Measurements from ENCODE around the gene DSTN. TPM values are rescaled to one million over a fixed set of nuclear protein-coding genes. Genes with fewer than 3 reads are reported as not detected.

DSTN gene
- total RNA-seq, 1 experiment from 2014 or later = 9.5 TPM

- H3K4me3 ChIP-seq (ENCODE audit: low read length) = no peak overlapping the region
- H3K27me3 ChIP-seq (ENCODE audit: low read length) = no peaks in the 10 kb centered on the region
- H3K9ac ChIP-seq (ENCODE audit: low read length) = no peak overlapping the region
- no peak overlapping the region for H3K27ac ChIP-seq (ENCODE audit: low read length)
- H3K79me2 ChIP-seq (ENCODE audit: low read length) = no peaks in the 10 kb centered on the region
- no peaks in the 10 kb centered on the region for H3K36me3 ChIP-seq (ENCODE audit: insufficient read depth, low read length)
- no peak overlapping the region for H2AFZ ChIP-seq (ENCODE audit: low read length)
- H4K20me1 ChIP-seq (ENCODE audit: insufficient read depth, low read depth, low read length) = peaks cover 29% of the 10 kb centered on the region; the same call in 1 of the 2 replicates
- H3K9me2 ChIP-seq (replicated peaks; ENCODE audit: insufficient read depth, low read length) = no peaks in the 10 kb centered on the region
- H3K4me1 ChIP-seq (ENCODE audit: low read length) = no peaks in the 10 kb centered on the region
- DNase-seq = no peak
- no peak overlapping the region for H3K4me2 ChIP-seq (ENCODE audit: low read depth, low read length, poor library complexity, severe bottlenecking)
- H3K9me3 ChIP-seq (ENCODE audit: low read length) = no peaks in the 10 kb centered on the region
Measured at GRCh38 chr20:17651760-17652388, 82.0 kb downstream of the DSTN start.

- H3K9me2 ChIP-seq (replicated peaks; ENCODE audit: insufficient read depth, low read length) = no peaks in the 10 kb centered on the region
- no peak overlapping the region for H3K9ac ChIP-seq (ENCODE audit: low read length)
- H3K9me3 ChIP-seq (ENCODE audit: low read length) = no peaks in the 10 kb centered on the region
- no peak overlapping the region for H2AFZ ChIP-seq (ENCODE audit: low read length)
- no peaks in the 10 kb centered on the region for H3K4me1 ChIP-seq (ENCODE audit: low read length)
- H3K4me3 ChIP-seq (ENCODE audit: low read length) = no peak overlapping the region
- no peaks in the 10 kb centered on the region for H3K36me3 ChIP-seq (ENCODE audit: insufficient read depth, low read length)
- H4K20me1 ChIP-seq (ENCODE audit: insufficient read depth, low read depth, low read length) = peaks cover 24% of the 10 kb centered on the region; the same call in 1 of the 2 replicates
- no peak for DNase-seq
- no peaks in the 10 kb centered on the region for H3K27me3 ChIP-seq (ENCODE audit: low read length)
- H3K27ac ChIP-seq (ENCODE audit: low read length) = no peak overlapping the region
- H3K4me2 ChIP-seq (ENCODE audit: low read depth, low read length, poor library complexity, severe bottlenecking) = no peak overlapping the region
- H3K79me2 ChIP-seq (ENCODE audit: low read length) = no peaks in the 10 kb centered on the region
Measured at GRCh38 chr20:17652411-17652810, 82.5 kb downstream of the DSTN start.

- no peak overlapping the region for H3K27ac ChIP-seq (ENCODE audit: low read length)
- no peak overlapping the region for H3K4me3 ChIP-seq (ENCODE audit: low read length)
- no peaks in the 10 kb centered on the region for H3K9me3 ChIP-seq (ENCODE audit: low read length)
- no peak overlapping the region for H3K9ac ChIP-seq (ENCODE audit: low read length)
- H3K79me2 ChIP-seq (ENCODE audit: low read length) = no peaks in the 10 kb centered on the region
- H3K4me2 ChIP-seq (ENCODE audit: low read depth, low read length, poor library complexity, severe bottlenecking) = no peak overlapping the region
- no peak overlapping the region for H2AFZ ChIP-seq (ENCODE audit: low read length)
- no peaks in the 10 kb centered on the region for H3K4me1 ChIP-seq (ENCODE audit: low read length)
- peaks cover 15% of the 10 kb centered on the region; the same call in 1 of the 2 replicates for H4K20me1 ChIP-seq (ENCODE audit: insufficient read depth, low read depth, low read length)
- H3K9me2 ChIP-seq (replicated peaks; ENCODE audit: insufficient read depth, low read length) = no peaks in the 10 kb centered on the region
- H3K36me3 ChIP-seq (ENCODE audit: insufficient read depth, low read length) = no peaks in the 10 kb centered on the region
- DNase-seq = no peak
- H3K27me3 ChIP-seq (ENCODE audit: low read length) = no peaks in the 10 kb centered on the region
Measured at GRCh38 chr20:17653835-17654648, 84.2 kb downstream of the DSTN start.

- Histone ChIP-seq H3K9me3 (ENCODE audit: low read length) (no peaks in the 10 kb centered on the region; the same call in 1 of the 2 replicates), H3K9ac (ENCODE audit: low read length) (no peak overlapping the region), H3K36me3 (ENCODE audit: insufficient read depth, low read length) (no peaks in the 10 kb centered on the region), H3K27ac (ENCODE audit: low read length) (no peak overlapping the region), H3K79me2 (ENCODE audit: low read length) (no peaks in the 10 kb centered on the region), H3K27me3 (ENCODE audit: low read length) (no peaks in the 10 kb centered on the region), H3K4me3 (ENCODE audit: low read length) (no peak overlapping the region), H4K20me1 (ENCODE audit: insufficient read depth, low read depth, low read length) (peaks cover 15% of the 10 kb centered on the region; the same call in 1 of the 2 replicates), H3K4me1 (ENCODE audit: low read length) (no peaks in the 10 kb centered on the region), H3K4me2 (ENCODE audit: low read depth, low read length, poor library complexity, severe bottlenecking) (no peak overlapping the region), H2AFZ (ENCODE audit: low read length) (no peak overlapping the region), H3K9me2 (replicated peaks; ENCODE audit: insufficient read depth, low read length) (no peaks in the 10 kb centered on the region)
- no peak for DNase-seq
Measured at GRCh38 chr20:17654649-17655285, 84.9 kb downstream of the DSTN start.

- no peaks in the 10 kb centered on the region for H3K27me3 ChIP-seq (ENCODE audit: low read length)
- H4K20me1 ChIP-seq (ENCODE audit: insufficient read depth, low read depth, low read length) = peaks cover 15% of the 10 kb centered on the region; the same call in 1 of the 2 replicates
- H3K79me2 ChIP-seq (ENCODE audit: low read length) = no peaks in the 10 kb centered on the region
- H3K4me2 ChIP-seq (ENCODE audit: low read depth, low read length, poor library complexity, severe bottlenecking) = no peak overlapping the region
- H3K9me2 ChIP-seq (replicated peaks; ENCODE audit: insufficient read depth, low read length) = no peaks in the 10 kb centered on the region
- no peak overlapping the region for H2AFZ ChIP-seq (ENCODE audit: low read length)
- H3K9ac ChIP-seq (ENCODE audit: low read length) = no peak overlapping the region
- no peak for DNase-seq
- H3K4me1 ChIP-seq (ENCODE audit: low read length) = no peaks in the 10 kb centered on the region
- H3K4me3 ChIP-seq (ENCODE audit: low read length) = no peak overlapping the region
- H3K27ac ChIP-seq (ENCODE audit: low read length) = no peak overlapping the region
- H3K36me3 ChIP-seq (ENCODE audit: insufficient read depth, low read length) = no peaks in the 10 kb centered on the region
- H3K9me3 ChIP-seq (ENCODE audit: low read length) = peaks cover 3% of the 10 kb centered on the region; the same call in 1 of the 2 replicates
Measured at GRCh38 chr20:17655286-17655651, 85.4 kb downstream of the DSTN start.

GRCh38 chr20:17655865-17656479 lies 86.1 kb downstream of the DSTN start:
- no peak overlapping the region for H3K27ac ChIP-seq (ENCODE audit: low read length)
- no peaks in the 10 kb centered on the region for H3K9me2 ChIP-seq (replicated peaks; ENCODE audit: insufficient read depth, low read length)
- peaks cover 15% of the 10 kb centered on the region; the same call in 1 of the 2 replicates for H4K20me1 ChIP-seq (ENCODE audit: insufficient read depth, low read depth, low read length)
- no peaks in the 10 kb centered on the region for H3K79me2 ChIP-seq (ENCODE audit: low read length)
- DNase-seq = no peak
- no peak overlapping the region for H3K9ac ChIP-seq (ENCODE audit: low read length)
- no peak overlapping the region for H3K4me3 ChIP-seq (ENCODE audit: low read length)
- H3K36me3 ChIP-seq (ENCODE audit: insufficient read depth, low read length) = no peaks in the 10 kb centered on the region
- H2AFZ ChIP-seq (ENCODE audit: low read length) = no peak overlapping the region
- H3K4me2 ChIP-seq (ENCODE audit: low read depth, low read length, poor library complexity, severe bottlenecking) = no peak overlapping the region
- H3K27me3 ChIP-seq (ENCODE audit: low read length) = no peaks in the 10 kb centered on the region
- H3K9me3 ChIP-seq (ENCODE audit: low read length) = peaks cover 4% of the 10 kb centered on the region; the same call in 1 of the 2 replicates
- no peaks in the 10 kb centered on the region for H3K4me1 ChIP-seq (ENCODE audit: low read length)

- peaks cover 13% of the 10 kb centered on the region; the same call in 1 of the 2 replicates for H4K20me1 ChIP-seq (ENCODE audit: insufficient read depth, low read depth, low read length)
- H3K9ac ChIP-seq (ENCODE audit: low read length) = no peak overlapping the region
- no peaks in the 10 kb centered on the region for H3K27me3 ChIP-seq (ENCODE audit: low read length)
- no peak overlapping the region for H3K27ac ChIP-seq (ENCODE audit: low read length)
- no peak overlapping the region for H2AFZ ChIP-seq (ENCODE audit: low read length)
- no peaks in the 10 kb centered on the region for H3K9me2 ChIP-seq (replicated peaks; ENCODE audit: insufficient read depth, low read length)
- no peaks in the 10 kb centered on the region for H3K4me1 ChIP-seq (ENCODE audit: low read length)
- peaks cover 4% of the 10 kb centered on the region; the same call in 1 of the 2 replicates for H3K9me3 ChIP-seq (ENCODE audit: low read length)
- no peak overlapping the region for H3K4me2 ChIP-seq (ENCODE audit: low read depth, low read length, poor library complexity, severe bottlenecking)
- no peaks in the 10 kb centered on the region for H3K79me2 ChIP-seq (ENCODE audit: low read length)
- no peak overlapping the region for H3K4me3 ChIP-seq (ENCODE audit: low read length)
- H3K36me3 ChIP-seq (ENCODE audit: insufficient read depth, low read length) = no peaks in the 10 kb centered on the region
- DNase-seq = no peak
Measured at GRCh38 chr20:17657079-17657825, 87.4 kb downstream of the DSTN start.

Data from Karpas-422 (cell line).